Measurements from ENCODE around the gene S100A4.

- TF ChIP-seq BHLHE40 (IDR thresholded peaks at IDR 0.05; ENCODE audit: borderline replicate concordance), result no peak
- TF ChIP-seq SUZ12 (IDR thresholded peaks at IDR 0.05), result no peak
- TF ChIP-seq HDGF (IDR thresholded peaks at IDR 0.05; ENCODE audit: borderline replicate concordance), result no peak
- TF ChIP-seq SP1 (IDR thresholded peaks at IDR 0.05), result no peak
- no peak for TF ChIP-seq FOXM1 (IDR thresholded peaks at IDR 0.05; ENCODE audit: borderline replicate concordance)
- no peak for TF ChIP-seq NFRKB (IDR thresholded peaks at IDR 0.05)
These were observed 4.3 kb upstream of the S100A4 start for GRCh38 chr1:153549741-153550397.

Data from HEK293T (cell line).